ENCODE results near the gene TNFRSF4.

Gene TNFRSF4

DNA sequence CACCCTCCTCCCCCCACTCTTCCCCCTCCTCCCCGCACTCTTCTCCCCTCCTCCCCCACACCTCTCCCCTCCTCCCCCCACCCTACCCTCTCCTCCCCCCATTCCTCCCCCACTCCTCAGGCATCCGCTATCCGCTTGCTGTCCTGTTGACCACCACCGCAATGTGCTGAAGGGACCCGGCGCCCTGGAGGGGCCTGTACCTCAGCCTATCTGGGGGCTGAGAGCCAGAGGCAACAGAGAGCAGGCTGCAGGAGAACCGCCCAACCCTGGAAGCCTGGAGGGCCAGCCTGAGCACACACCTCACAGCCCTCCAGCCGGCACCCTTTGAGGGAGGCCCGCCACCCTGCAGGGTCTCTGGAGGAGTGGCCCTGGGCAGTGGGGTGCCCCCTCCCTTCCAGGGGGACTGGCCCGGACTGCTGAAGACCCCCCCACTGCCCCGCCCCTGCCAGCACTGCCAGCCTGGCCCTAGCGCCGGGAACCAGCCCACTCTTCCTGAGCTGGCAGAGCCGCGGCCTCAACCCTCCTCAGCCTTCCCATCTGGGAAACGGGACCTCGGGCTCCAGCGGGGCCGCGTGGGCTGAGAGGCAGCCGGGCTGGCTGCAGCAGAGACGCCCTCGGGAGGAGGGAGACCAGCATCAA, 31.3 kb upstream of the TNFRSF4 start:
- DNase-seq: no peak

DNA sequence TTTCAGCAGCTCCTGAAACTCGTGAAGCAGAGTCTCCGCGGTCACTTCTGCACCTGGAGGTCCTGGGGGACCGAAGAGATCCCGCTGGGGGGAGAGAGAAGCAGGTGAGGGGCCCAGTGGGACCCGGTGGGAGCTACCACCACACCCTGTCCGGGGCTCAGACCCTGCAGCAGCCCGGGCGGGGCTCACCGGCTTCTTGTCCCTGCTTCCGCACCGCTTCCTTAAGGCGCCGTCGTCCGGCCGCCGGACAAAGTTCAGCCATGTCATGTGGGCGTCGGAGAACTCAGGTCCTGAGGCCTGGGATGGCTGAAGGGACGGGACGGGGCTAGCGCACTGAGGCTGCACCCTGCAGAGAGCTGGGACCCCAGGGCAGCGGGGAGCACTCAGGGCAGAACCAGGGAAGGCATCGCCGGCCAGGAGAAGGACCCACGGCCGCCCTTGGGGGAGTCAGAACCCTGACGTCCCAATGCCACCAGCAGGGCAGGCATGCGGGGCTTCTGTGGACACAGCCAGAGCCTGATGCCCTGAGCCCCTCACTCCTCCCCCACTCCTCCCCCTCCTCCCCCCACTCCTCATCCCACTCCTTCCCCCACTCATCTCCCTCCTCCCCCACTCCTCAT, 30.3 kb upstream of the TNFRSF4 start:
- DNase-seq: no peak

DNA sequence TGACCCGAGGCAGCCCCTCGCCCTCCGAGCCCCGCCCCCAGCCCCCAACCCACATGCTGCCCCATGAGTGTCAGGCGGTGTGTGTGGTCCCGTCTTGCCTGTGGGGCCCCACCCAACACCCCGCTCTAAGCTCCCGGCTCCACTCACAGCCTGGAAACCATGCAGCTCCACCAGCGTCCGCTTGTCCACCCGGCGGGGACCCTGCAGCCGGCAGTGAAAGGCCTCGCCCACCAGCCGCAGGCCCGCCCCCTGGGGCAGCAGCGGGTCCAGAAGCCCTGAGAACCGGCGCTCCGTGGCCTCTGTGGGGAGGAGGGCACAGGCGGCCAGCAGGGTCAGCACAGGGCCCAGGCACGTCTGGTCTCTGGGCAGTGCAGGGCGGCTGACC, 29.8 kb upstream of the TNFRSF4 start:
- no peak for DNase-seq

DNA sequence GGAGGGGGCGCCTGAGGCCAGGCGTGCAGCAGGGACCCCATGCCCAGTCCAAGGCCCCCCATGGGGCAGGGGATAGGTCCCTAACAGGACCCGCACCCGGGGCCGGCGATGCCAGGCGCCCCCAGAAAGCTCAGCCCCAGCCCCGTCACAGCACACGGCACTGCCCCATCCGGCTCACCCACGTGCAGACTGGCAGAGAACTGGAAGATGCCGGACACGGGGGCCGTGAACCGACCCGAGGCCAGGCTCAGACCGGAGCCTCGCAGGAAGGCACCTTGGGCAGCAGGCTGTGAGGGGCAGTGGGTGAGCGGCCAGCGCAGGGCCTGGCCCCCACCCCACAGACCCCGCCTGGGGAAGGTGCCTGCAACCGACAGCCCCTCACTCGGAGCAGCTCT, 29.3 kb upstream of the TNFRSF4 start:
- no peak for DNase-seq

DNA sequence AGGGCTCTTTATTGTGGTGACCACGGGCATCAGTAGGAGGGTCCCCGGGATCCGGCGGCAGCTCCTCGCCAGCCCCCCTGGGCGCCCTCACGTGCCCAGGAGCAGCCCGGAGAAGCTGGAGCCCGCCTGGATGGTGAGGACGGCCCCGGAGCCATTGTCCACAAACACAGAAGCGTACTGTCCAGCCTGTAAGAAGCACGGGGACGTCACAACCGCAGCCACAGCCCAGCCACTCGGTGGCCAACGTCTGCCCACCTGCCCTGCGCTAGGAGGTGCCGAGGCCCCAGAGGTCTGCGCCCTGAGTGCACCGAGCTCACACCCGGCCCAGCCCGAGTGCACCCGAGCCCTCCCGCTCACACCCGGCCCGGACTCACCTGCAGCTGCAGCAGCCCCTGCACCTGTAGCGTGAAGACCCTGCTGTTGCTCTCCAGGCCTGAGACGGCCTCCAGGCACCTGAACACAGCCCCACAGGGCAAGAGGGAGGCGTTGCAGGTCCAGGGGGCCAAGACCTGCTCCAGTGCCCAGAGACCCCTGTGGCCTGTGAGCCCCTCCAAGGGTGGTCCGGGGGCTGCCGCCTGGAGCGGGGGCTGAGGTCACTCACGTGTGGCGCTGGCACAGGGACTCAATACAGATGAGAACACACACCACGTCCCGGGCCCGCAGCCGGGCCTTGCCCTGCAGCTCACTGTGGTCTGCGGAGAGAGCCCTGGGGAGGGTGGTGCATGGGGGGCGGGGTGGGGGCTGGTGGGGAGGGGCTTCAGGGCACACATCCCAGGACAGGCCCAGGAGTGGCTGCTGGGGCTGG, 28.7 kb upstream of the TNFRSF4 start:
- DNase-seq: no peak

DNA sequence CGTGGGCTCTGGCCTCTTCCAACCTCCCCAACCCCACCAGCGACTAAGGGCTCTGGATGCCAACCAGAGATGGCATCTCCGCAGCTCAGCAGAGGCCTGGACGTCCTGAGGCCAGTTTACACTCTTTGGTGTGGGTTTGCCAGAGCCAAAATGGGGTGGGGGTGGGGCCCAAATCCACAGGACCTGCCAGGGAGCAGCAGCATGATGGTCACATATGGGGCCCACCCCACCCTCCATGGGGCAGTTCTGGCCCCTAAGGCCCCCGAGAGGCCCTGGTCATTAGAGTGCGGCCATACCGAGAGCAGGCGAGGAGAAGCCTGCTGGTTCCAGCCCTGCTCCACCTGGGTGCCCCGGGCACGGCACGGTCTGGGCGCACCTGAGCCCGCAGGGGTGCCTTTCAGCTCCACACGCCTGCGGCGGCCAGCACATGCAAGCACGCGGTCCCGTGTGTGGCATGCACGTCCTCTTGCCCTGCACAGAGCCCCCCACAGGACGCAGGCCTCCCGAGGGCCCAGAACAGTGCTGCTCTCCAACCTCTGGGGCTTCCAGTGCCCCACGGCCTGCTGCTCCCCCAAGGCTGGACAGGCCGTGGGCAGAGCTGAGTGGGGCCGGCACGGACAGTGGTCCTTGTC, 27.8 kb upstream of the TNFRSF4 start:
- DNase-seq: no peak

DNA sequence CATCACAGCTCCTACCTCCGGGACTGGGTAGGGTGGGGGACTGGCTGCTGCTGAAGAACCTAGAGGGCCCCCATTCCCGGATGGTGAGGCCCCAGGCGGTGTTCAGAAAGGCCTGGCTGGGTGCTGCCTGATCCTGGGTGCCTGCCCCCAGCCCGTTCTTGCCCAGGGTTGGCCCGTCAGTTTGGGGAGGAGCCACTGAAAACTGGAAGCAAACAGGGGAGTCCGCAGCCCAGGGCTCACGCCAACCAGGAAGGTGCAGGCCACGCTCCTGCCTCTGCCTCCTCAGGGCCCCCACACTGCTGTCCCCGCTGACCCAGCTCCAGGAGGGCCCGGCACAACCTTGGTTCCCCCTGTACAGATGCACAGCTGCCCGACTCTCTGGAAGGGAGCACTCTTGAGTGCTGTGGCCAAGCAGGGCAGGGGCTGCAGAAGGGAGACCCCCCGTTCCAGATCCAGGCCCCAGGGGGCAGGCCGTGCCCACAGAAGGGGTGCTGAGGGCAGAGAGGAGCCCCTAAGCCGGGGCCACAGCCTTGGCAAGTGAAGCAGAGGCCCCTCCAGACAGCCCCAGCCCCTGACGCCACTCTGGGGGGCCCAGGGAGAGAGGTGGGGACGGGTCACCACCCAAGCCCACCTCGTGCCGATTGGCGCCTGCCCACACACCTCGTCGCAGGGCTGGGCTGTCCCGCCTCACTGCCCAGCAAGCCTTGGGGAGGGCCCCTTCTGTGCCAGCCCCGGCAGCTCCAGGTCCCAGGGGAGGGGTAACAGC, 27.1 kb upstream of the TNFRSF4 start:
- no peak for DNase-seq

DNA sequence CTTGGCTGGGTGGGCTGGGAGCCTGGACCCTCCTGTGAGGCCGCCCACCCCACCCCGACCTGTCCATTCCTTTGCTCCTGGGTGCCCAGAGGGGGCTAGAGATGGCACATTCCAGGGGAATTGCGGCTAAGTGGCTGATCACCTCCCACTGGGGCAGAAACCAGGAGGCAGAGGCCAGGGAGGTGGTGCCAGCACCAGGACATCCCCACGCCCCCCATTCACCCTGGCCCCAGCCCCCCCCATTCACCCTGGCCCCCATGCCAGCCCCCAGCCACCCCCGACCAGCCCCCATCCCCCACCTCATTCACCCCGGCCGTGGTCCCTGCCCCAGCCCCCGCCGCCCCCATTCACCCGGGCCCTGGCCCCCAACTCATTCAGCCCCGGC, 26.4 kb upstream of the TNFRSF4 start:
- DNase-seq: no peak

DNA sequence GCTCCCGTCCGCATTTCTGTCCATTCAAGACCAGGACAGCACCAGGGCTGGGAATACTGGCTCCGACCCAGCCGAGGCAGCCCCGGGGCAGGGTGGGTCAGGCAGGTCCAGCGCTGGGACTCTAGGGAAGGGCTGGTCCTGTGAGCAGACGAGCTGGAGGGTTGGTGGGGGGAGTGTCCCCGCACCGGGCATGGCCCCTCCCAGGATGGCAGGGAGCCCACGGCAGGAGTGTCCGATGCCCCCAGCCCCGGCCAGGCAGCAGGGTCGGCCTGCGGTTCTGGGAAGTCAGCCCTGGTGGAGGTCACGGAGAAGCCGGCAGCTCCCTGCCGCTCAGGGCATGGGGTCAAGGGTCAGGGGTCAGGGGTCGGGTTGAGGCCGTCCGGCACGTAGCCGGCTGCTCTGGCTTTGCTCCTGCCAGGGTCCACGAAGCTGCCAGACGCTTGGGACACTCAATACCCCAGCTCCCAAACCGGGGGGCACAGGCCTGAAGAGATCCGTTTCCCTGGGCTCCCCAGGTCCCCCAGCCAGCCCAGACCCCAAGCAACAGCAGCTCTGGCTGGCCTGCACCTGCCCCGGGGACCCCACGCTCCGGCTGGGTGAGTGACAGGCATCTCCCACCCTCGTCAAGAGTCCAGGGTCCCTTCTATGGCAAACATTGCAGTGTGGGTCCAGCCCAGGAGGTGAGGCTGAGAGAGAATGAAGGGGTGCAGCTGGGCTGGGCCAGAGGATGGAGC, 25.8 kb upstream of the TNFRSF4 start:
- DNase-seq: no peak

DNA sequence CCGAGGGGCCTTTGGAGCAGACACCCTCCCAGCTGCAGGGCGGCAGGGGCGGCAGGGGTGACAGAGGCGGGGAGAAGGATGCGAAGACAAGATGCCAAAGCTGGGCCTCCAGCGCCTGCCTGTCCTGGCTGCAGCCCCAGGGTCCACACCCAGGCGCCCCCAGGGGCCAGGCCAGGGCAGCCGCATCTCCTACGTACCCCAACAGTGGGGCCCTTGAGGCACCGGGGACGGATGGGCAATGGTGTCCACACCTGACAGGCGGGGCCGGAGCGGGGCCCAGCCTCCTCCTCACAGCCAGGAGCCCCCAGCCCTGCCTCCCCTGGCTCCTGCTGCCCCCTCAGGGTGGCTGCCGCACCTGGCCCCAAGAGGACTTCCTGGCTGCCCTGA, 25.3 kb upstream of the TNFRSF4 start:
- DNase-seq: no peak

DNA sequence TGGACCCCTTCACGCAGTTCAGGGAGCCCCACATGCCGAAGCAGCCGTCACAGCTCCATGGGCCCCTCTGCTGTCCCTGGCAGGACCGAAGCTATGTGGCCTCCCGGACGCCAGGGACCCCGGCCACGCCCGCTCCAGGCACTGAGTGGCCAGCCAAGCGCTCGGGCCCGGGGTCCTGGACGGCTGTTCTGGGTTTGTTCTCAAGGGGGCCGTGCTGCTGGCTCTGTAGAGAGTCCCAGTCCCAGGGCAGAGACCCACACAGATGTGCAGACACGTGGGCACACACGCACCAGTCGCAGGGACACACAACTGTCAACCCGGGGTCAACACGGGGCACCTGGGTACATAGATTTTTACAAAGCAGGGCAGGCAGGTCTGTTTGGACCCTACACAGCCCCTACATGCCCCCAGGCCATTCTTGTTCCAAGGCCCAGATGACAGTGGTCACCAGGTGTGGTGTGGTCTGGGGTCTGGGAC, 24.8 kb upstream of the TNFRSF4 start:
- DNase-seq: no peak

DNA sequence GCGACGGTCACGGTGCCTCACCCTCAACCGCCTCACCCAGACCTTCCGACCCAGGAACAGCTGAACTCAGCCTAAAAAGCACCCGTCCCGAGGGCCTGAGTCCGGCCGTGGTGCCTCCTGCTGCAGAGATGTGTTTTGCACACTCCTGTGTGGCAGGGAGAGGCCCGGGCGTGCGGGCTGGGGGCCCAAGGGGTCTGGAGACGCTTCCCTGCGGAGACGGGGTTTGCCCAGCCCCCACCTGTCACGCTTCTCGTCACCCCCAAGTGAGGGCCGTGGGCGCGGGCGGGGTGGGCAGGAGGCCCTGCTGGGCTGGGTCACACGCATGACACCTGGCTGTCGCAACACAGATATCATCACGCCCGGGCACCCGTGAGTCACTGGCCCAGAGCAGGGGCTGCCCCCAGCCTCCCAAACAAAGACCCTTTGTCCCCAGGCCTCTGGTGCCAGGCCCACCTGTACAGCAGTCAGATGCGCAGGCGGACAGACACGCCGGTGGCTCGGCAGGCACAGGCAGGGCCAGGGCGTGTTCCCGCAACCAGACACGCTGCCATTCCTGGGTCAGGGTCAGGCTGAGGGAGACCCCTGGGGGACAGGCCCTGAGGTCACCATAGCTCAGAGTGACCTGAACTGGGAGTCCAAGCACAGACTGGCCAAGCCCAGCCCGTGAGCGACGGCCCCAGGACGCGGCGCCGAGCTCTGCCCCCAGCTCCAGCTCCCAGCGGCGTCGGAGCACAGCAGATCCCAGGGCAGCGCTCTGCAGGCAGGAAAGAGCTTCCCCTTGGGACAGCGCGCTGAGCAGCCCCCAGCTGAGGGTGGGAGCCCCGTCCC, 24.1 kb upstream of the TNFRSF4 start:
- no peak for DNase-seq

DNA sequence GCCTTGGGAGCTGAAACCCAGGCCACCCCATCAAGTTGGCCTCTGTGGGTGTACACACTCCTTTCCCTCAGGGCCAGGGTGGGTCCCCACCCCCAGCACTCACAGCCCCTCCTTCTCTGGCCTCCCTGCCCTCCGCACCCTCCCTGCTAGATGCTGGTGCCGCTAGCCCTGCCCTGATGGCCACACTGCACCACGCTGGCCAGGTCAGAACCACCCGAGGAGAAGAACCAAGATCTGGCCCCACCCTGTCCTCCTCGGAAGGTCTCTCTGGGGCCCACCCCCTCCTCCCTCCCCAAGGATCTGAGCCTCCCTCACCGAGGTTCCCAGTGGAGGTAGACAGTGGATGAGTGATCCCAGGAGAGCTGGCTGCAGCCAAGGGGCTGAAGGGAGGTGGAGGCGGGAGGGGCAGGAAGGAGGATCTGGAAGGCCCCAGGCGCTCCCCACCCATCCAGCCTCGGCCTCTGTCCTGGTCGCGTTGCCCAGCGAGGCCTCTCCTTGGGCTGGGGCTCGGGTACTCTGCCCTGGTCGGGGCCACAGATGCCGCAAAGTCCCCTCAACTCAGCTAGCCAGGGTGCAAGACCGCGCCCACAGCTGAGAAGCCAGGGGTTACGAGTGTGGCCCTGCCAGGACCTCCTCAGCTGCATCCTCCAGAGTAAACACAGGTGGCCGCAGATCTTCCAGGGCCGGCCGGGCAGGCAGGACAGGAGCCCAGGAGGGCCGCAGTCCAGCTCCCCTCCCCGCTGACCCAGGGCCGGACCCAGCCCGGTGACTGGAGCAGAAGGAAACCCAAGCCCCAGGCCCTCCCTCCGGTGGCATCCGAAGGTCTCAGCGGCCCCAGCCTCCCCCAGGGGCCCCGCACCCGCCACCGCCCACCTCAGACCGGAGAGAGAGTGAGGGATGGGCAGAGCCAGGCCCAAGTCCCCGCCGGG, 23.3 kb upstream of the TNFRSF4 start:
- no peak for DNase-seq

DNA sequence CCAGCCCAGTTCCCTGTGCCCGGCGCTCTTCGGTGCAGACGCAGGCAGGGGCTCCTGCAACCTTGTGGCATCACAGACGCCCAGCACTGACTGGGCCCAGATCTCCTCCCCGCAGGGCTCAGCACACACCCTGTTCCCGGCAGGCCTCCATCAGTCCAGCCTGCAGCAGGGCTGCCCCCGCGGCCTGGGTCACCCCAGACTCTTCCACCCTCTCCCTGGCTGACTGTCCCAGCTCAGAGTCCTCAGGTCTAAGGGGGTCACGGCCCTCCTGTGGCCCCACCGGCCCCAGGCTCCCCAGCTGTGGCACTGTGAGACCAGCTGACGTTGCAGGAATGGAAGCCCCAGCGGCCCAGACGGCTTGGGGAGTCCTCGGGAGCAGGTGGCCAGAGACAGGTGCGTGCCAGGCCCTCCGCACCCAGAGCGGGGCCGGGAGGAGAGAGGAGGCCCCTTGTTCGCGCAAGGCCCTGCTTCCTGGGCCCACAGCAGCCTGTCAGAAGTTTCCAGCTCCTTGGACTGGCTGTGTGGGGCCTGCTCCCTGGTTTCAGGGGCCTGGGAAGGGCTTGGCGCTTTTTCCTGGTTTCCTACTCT, 22.3 kb upstream of the TNFRSF4 start:
- DNase-seq: no peak

DNA sequence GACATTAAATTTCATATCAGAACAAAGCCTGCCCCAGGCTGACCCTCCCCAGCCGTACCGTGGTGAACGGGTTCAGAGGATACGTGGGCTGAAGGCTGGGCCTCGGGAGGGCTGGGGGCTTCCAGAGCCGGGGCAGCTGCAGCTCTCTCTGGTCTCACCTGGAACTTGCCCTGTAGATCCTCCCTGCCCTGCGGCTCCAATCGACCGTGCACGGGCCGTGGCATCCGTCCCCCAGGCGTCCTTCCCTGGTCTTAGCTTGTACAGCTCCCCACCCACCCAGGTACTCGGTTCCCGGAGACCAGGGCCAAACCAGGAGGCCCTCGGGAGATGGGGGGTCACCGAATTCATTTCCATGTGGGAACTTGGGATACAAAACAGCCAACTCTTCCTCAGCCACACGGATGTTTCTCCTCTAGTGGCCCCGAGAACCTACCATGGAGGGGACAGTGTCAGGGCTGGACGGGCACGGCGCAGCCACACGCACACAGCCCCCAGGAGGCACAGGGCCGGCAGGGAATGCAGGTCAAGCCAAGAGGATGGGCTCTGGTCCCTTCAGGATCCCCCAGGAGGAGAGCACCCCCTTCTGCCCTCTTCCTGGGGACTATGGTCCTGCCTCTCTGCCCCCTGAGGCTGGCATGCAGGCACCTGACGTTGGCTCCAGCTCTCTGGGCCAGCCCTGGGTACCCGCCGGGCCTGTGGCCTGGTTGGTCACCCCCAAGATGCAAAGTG, 21.2 kb upstream of the TNFRSF4 start:
- DNase-seq: no peak

DNA sequence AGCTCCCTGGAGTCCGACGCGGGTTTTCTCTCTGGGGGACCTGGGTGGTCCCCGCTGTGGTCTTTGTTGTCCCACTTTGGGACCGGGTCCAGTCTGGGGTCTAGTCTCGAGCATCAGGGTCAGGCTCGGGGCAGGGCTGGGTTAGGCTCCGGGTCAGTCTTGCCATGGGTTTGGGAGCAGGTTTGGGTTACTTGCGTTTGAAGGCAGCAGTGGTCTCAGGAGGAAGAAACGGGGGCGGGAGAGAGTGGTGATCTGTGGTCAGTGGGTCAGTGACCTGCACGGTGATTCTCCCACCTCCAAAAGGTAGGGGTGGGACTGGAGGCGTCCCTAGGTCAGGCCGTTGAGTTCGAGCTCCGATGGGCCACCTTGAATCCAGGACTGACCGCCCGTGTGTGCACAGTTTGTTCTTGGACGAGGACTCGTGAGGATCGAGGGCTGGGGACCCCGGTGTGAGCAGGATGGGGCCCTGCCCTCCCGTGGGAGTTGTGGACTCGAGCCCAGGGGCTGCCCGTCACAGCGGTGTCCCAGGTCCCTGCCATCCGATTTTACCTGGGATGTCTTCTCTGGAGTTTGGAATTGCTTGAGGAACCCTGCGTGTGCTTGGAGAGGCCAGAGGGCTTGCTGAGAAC, 20.3 kb upstream of the TNFRSF4 start:
- no peak for DNase-seq

DNA sequence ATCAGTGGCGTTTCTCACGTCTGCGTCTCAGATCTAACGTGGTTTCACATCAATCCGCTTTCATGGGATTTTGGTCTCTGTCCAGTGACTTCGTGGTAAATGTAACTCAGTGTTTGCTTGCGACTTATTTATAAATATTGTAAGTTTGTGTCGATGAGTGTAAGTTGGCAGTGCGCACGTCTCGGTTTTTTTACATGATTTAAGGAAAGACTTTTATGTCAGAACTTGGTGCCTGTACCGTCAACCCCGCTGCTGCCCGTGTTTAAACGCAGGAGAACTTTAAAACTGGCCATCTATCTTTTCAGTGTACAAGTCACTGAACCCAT, 19.6 kb upstream of the TNFRSF4 start:
- DNase-seq: no peak

DNA sequence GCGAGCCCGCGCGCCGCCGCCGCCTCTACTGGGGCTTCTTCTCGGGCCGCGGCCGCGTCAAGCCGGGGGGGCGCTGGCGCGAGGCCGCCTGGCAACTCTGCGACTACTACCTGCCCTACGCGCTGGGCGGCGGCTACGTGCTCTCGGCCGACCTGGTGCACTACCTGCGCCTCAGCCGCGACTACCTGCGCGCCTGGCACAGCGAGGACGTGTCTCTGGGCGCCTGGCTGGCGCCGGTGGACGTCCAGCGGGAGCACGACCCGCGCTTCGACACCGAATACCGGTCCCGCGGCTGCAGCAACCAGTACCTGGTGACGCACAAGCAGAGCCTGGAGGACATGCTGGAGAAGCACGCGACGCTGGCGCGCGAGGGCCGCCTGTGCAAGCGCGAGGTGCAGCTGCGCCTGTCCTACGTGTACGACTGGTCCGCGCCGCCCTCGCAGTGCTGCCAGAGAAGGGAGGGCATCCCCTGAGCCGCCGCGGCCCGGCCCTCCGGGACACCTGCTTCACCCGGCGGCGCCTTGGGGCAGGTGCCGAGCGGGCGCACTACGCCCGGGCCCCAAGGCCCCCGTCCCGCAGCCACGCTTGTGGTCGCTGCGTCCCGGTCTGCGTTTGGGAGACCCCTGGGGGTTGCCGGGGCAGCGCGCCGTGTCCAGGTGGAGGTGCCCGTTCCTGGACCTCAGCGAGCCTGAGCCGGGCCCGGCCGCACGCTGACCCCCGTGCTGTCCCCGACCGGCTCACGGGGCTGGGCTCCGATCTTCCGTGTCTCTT, 19.0 kb upstream of the TNFRSF4 start:
- DNase-seq: no peak

Data from midbrain (tissue), 1 donor.